Lower lobe of right lung (tissue), 2 donors: ENCODE data around the gene DDX51. TPM values are rescaled to one million over a fixed set of nuclear protein-coding genes. Genes with fewer than 3 reads are reported as not detected.

Source experiments
- ATAC-seq, 2 donors: fragments of 200-7000 bp; cut with Tn5 transposase; one replicate each; pipeline ENCODE4 v1.9.1; 2020 to 2022; ENCODE audit warnings: mild to moderate bottlenecking in 2 of 2, moderate library complexity in 2 of 2
- DNase-seq: peaks from one replicate; pipeline ENCODE4 v3.0.0-alpha.2; 2020
- H3K27ac ChIP-seq: fragments of 200-600 bp; one replicate; pipeline ENCODE4 v1.8.0; 2022
- H3K27me3 ChIP-seq: fragments of 200-600 bp; one replicate; pipeline ENCODE4 v1.8.0; 2022; ENCODE audit warnings: low read depth
- H3K36me3 ChIP-seq: fragments of 200-600 bp; one replicate; pipeline ENCODE4 v1.8.0; 2022; ENCODE audit warnings: mild to moderate bottlenecking
- H3K4me1 ChIP-seq: fragments of 200-600 bp; one replicate; pipeline ENCODE4 v1.8.0; 2022
- H3K4me3 ChIP-seq: fragments of 200-600 bp; one replicate; pipeline ENCODE4 v1.8.0; 2022; ENCODE audit warnings: mild to moderate bottlenecking
- H3K9me3 ChIP-seq: fragments of 200-600 bp; one replicate; pipeline ENCODE4 v1.8.0; 2022
- CTCF ChIP-seq: fragments of 200-600 bp; IDR thresholded peaks from one replicate; pipeline ENCODE4 v1.8.0; 2022; ENCODE audit warnings: antibody characterized with exemption, mild to moderate bottlenecking
- intact Hi-C: fragments of 100-400 bp; cut with DNase I; formaldehyde crosslinking; loops from one replicate; pipeline ENCODE4 v1.11.0; 2022
- long read RNA-seq: library from polyadenylated mRNA; unstranded; transcript quantifications from one replicate; pipeline ENCODE4 v2.0.0, GENCODE V29; 2021
- total RNA-seq: library from RNA; stranded (reverse); fragmentation: NEBNext Ultra II Directional; extraction: Animal tissue kit (Norgen Biotek cat#: 25700); gene quantifications from one replicate; pipeline ENCODE4 v1.2.1, GENCODE V29; 2021
- donor health status: DM: no; HTN: yes; CAD: no; lungs with severe emphysema.

Gene DDX51
- total RNA-seq: 11.9 TPM
- long read RNA-seq, full-length matches to known transcripts: 24 of 52 reads
- long read RNA-seq, partial matches to known transcripts: 4 of 52 reads
- long read RNA-seq, other reads (novel, unspliced or antisense): 24 of 52 reads

- DNase-seq (peak; percentile 96), ATAC-seq (peak; percentile 95 to 96)
- intact Hi-C loops: no loop called here
- Histone ChIP-seq H3K9me3 (no peaks in the 10 kb centered on the region), H3K27ac (peak within 1 kb of the TSS; percentile 92), H3K4me3 (peak within 1 kb of the TSS; percentile 88), H3K36me3 (peaks cover 39% of the 10 kb centered on the region), H3K4me1 (peaks cover 27% of the 10 kb centered on the region), H3K27me3 (no peaks in the 10 kb centered on the region)
- TF ChIP-seq CTCF: no peak
Measured at GRCh38 chr12:132144115-132144809, at the start of gene DDX51, which contains the start of gene NOC4L. Gene DDX51 (minus strand): TSS chr12:132144319. CDS start chr12:132144296, 23 bp downstream. Gene NOC4L (plus strand): TSS chr12:132144457. CDS start chr12:132144489, 32 bp downstream.

- intact Hi-C loops: no loop called here
- Histone ChIP-seq H3K27me3 (peaks cover 4% of the 10 kb centered on the region), H3K36me3 (no peaks in the 10 kb centered on the region), H3K27ac (no peak overlapping the region), H3K9me3 (peaks cover 3% of the 10 kb centered on the region), H3K4me3 (no peak overlapping the region), H3K4me1 (peaks cover 10% of the 10 kb centered on the region)
- ATAC-seq: no peak
- DNase-seq: no peak
- TF ChIP-seq CTCF: no peak
Measured at GRCh38 chr12:132191715-132192553, 47.8 kb upstream of the DDX51 start.

GRCh38 chr12:132190834-132191500 lies 46.8 kb upstream of the DDX51 start:
- Histone ChIP-seq H3K36me3 (no peaks in the 10 kb centered on the region), H3K27ac (no peak overlapping the region), H3K9me3 (peaks cover 3% of the 10 kb centered on the region), H3K4me3 (peak overlapping the region; percentile 73), H3K4me1 (peaks cover 10% of the 10 kb centered on the region), H3K27me3 (peaks cover 4% of the 10 kb centered on the region)
- DNase-seq (no peak), ATAC-seq (no peak)
- no peak for TF ChIP-seq CTCF
- intact Hi-C loops: no loop called here

- DNase-seq: no peak
- ATAC-seq: peak; percentile 25 to 43
- no peak for TF ChIP-seq CTCF
- Histone ChIP-seq H3K4me1 (peaks cover 10% of the 10 kb centered on the region), H3K9me3 (peaks cover 3% of the 10 kb centered on the region), H3K4me3 (peak overlapping the region; percentile 73), H3K27me3 (peaks cover 4% of the 10 kb centered on the region), H3K36me3 (no peaks in the 10 kb centered on the region), H3K27ac (peak overlapping the region; percentile 83)
- intact Hi-C loops: no loop called here
Measured at GRCh38 chr12:132190012-132190755, 46.1 kb upstream of the DDX51 start.
